ENCODE data around the gene PKP4.
A peak's percentile ranks its signal among the peaks of the same experiment; 100 is the strongest.
"Not testable (repeated sequence)": the region's sequence is repeated elsewhere in the genome, so short reads cannot be mapped to it uniquely, and the experiment has no call there.

The PKP4 gene

DNA sequence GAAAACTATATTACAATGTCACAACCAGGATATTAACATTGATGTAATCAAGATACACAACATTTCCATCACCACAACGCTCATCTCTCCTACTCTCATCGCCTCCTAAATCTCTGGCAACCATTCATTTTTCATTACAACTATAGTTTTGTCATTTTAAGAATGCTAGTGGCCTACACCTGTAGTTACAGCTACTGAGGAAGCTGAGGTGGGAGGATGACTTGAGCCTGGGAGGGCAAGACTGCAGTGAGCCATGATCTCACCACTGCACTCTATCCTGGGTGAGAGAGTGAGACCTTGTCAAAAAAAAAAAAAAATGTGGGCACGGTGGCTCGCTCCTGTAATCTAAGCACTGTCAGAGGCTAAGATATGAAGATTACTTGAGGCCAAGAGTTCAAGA, 10.5 kb downstream of the PKP4 start:
- no peak for DNase-seq

DNA sequence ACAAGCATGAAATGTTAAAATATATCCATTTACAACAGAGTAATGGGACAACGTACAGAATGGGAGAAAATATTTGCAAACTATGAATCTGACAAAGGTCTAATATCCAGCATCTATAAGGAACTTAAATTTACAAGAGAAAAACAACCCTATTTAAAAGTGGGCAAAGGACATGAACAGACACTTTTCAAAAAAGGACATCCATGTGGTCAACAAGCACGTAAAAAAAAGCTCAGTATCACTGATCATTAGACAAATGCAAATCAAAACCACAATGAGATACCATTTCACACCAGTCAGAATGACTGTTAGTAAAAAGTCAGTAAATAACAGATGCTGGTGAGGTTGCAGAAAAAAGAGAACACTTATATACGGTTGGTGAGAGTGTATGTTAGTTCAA, 16.1 kb downstream of the PKP4 start:
- not testable (repeated sequence) for DNase-seq

GRCh38 chr2:158473300-158473699, 16.5 kb downstream of the PKP4 start:
- DNase-seq = not testable (repeated sequence)

DNA sequence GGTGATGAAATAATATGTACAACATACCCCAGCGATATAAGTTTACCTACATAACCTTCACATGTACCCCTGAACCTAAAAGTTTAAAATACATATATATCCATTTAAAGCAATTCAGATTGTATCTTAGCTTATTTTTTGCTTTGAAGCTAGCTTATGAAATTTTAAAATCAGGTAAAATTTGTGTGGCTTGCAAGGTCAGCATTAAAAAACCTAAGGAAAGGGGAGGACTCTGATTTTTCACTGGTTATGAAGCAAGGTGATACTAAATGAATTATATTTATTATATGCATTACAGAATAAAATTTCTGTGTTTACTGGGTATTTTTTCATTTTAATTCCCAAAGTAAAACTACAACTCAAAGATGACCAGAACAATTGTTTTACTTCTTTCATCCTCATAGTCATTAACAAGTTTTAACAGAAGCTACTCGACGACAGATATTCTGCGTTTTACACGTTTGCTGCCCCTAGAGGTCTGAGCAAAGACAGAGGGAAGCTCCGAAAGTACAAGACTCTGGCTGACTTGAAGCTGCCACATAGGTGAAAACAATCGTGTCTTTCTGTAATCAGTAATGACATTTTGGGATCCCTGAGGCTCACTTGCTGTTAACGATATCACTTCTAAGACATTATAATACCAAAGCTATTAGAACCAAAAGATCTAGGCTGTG, 17.1 kb downstream of the PKP4 start:
- no peak for DNase-seq

DNA sequence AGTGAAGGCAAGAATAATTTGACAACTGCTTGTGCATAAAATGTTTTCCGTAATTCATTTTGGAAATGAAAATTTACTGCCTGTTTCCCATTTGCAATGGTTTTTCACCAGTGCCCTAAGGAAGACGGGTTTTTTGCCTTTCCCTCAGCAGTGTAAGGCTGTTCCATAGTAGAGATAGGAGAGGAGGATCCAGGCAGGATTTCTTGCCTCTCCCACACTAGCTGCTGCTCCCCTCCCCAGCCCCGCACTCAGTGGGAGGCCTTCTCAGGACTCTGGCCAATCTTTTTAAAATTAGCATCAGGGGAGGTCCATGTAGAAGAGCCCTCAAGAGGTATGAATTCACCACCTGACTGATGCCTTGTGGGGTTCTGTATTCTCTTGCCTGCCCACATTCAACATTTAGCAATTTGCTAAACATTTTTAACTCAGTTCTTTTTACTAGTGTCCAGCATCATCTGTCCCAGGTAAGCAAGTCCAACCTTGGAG, 17.8 kb downstream of the PKP4 start:
- DNase-seq = not testable (repeated sequence)

DNA sequence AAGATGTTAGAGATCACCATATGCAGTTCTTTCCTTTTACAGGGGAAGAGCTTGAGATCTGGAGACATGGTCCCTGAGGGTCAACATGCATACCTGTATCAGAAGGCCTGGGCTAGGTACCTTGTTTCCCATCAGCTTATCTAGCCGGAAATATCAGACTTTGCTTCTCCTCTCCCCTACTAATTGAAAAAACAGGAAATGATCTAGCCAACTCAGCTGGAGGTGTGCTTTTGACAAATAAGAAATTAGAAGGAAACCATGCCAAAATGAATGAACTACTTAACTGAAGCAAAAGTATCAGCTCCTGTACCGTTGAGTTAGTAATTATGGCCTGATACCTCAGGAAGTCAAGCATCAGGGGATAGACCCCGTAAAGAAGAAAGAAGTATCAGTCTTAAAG, 20.4 kb downstream of the PKP4 start:
- DNase-seq = peak; percentile 9

- no peak for DNase-seq
These were observed 21.5 kb downstream of the PKP4 start for GRCh38 chr2:158478237-158478636.

GRCh38 chr2:158478816-158479215, 22.1 kb downstream of the PKP4 start:
- DNase-seq = no peak

GRCh38 chr2:158481116-158481515, 24.4 kb downstream of the PKP4 start:
- DNase-seq = no peak

- DNase-seq = no peak
These were observed 25.8 kb downstream of the PKP4 start for GRCh38 chr2:158482594-158482993.

DNA sequence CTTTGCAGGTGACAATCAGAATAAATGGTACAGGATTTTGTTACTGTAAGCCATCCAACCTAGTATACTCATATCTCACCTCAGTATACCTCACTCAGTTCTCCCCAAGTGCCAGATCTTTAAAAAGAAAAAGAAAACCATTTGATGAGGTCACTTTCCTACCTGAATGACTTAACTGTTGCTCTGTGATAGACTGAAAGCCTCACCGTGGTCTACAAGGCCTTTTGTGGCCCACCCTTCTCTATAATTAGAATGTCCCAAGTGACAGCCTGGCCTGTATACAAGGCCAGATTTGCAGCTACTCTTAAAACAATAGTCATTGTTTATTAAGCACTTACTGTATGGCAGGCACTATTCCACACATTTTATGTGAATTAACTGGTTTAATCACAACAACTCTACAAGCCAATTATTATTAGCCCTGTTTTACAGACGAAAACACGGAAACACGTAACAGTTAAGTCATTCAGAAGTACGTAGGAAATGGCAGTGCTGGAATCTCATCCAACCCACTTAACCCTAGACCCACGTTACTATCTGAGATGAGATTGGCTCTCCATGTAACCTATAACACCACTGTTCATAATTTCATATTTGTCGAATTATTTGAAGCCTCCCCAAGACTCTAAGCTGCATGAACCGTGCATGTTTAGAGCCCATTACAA, 28.3 kb downstream of the PKP4 start:
- DNase-seq = no peak

DNA sequence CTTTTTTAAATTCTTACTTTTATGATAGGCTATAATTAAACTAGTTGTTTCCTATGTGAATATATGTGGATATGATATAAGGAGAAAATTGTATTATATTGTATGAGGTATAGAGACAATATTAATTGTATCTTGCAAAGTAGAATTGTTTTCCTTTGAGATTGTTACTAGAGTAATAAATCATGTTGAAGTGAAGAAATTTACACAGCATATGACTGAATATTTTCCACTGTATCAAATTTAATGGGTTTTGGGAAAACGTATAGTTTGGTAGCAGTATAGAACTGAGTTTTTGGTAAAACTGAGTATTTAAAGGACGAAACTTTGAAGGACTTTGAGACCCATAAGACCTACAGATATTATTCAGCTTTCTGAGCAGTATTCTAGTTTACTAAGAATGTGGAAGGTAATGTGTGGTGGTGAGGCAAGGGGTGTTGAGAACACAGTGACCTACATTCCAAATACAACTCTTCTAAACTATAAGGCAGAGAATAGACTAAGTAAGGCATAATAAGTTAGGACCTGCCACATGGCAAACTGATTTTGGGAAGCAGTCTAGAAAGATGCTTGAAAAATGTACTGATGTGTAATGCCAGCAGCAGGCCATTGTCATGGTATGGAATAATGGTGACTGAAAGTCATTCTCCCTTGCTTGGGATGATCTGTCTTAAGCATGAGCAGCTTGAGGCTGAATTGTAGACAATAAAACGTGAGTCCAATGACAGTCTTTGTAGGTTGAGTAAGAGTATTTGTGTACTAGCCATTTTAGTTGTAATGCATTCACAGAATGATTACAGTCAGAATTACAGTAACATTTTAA, 29.6 kb downstream of the PKP4 start:
- DNase-seq = no peak

DNA sequence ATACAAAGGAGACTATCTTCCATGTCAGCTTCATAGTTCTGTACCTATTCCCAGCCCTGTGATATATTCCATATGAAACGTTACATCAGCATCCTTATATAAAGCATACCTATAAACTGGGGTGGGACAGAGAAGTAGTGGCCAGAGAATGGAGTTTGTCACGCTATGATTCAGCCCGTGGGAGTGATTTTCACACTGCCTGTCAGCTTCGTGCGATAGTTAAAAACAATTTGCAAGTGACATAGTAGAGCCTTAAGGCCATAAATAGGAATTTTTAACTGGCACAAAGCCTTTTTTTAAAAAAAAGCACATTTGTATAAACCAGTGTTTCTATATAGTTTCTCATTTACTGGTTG, 30.2 kb downstream of the PKP4 start:
- no peak for DNase-seq

- no peak for DNase-seq
These were observed 30.7 kb downstream of the PKP4 start for GRCh38 chr2:158487419-158487818.

- DNase-seq = no peak
These were observed 31.9 kb downstream of the PKP4 start for GRCh38 chr2:158488442-158489216.

DNA sequence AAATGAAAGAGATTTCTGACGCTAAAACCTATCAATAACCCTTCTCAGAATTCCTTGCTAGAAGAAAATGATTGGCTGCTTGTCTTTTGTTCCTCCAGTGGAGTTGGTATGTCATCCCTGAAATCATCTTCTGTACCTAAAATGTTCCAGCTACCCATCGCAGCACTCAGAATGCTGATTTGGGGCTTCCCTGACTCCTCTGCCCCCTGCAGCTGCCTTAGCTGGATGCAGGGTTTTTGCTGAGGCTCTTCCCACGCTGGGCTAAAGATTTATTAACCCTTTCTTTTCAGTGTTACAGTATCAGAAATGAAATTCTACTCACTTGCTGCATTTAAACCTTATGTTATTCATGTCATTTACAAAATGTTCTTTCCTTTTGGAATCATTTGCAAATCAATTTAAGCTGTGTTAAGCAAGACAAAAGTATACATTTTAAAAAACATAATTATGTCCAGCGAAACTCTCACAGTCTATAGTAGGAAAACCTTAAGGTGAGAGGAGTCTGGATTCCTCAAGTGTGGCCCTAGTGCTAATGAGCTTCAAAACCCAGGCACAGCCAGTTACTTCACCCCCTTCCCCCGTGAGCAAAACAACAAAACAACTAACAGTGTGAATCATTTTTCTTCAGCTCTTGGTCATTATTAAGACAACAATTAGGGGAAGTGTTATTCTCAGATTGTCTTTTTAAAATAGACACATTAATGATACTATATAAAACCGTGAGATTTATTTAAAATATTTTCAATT, 32.8 kb downstream of the PKP4 start:
- DNase-seq = no peak

GRCh38 chr2:158491072-158491471, 34.3 kb downstream of the PKP4 start:
- no peak for DNase-seq

DNA sequence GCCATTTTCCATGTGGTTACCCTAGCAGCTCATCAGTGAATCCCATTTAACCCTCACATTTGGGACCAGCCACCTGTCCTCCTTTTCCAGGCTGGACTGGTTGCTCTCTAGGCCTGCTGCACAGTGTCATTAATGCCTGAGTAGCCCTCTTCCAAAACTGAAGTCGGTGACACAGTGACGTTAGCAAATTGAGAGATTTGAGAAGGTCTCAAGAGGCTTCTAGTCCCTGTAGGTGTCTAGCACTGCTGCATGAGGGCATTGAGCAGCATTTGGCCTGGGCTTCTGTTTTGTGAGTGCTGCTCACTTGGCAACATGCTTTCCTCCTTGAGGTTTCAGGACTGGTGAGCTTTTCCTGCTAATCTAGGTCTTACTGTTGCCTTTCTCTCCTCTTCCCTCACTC, 36.7 kb downstream of the PKP4 start:
- no peak for DNase-seq

- no peak for DNase-seq
These were observed 38.4 kb downstream of the PKP4 start for GRCh38 chr2:158495175-158495574.

GRCh38 chr2:158496986-158497385, 40.2 kb downstream of the PKP4 start:
- DNase-seq = no peak

DNA sequence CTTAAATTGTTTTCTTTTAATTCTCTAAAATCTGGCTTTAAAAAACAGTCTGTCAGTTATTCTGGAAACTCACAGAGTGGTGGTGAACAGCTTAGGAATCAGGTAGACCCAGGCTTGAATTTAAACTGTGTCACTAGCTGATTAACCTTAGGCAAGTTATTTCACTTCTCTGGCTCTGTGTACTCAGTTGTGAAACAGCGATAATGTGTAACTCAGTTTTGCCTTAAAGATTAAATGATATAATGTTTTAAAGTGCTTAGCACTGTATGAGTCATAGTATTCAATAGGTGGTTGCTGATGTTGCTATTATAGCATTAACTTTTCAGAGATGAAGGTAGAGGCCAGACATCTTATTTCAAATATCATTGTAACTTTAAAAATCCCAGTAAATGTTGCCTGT, 40.7 kb downstream of the PKP4 start:
- DNase-seq = no peak

GRCh38 chr2:158498043-158498748, 41.4 kb downstream of the PKP4 start:
- no peak for DNase-seq
